ENCODE results near the gene CEP128.

DNA sequence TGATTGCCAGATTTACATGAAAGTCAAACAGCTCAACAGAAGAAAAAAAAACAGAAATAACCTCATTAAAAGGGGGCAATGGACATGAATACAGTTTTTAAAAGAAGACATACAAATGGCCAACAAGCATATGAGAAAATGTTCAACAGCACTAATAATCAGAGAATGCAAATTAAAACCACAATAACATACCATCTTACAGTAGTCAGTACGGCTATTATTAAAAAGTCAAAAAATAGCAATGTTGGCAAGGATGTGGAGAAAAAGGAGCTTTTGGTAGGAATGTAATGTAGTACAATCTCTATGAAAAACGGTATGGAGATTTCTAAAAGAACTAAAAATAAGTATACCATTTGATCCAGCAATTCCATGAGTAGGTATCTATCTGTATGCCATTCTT lies 272.1 kb downstream of the CEP128 start:
- TF ChIP-seq EP300 (IDR thresholded peaks at IDR 0.05; ENCODE audit: low read depth), result no peak
- no peak for TF ChIP-seq POLR2A (IDR thresholded peaks at IDR 0.05)
- TF ChIP-seq, protein P1, sequence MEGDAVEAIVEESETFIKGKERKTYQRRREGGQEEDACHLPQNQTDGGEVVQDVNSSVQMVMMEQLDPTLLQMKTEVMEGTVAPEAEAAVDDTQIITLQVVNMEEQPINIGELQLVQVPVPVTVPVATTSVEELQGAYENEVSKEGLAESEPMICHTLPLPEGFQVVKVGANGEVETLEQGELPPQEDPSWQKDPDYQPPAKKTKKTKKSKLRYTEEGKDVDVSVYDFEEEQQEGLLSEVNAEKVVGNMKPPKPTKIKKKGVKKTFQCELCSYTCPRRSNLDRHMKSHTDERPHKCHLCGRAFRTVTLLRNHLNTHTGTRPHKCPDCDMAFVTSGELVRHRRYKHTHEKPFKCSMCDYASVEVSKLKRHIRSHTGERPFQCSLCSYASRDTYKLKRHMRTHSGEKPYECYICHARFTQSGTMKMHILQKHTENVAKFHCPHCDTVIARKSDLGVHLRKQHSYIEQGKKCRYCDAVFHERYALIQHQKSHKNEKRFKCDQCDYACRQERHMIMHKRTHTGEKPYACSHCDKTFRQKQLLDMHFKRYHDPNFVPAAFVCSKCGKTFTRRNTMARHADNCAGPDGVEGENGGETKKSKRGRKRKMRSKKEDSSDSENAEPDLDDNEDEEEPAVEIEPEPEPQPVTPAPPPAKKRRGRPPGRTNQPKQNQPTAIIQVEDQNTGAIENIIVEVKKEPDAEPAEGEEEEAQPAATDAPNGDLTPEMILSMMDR (IDR thresholded peaks at IDR 0.05), result no peak

All from transverse colon (tissue), 3 donors.